ENCODE measurements around the gene CIBAR2.

GRCh38 chr16:85145734-85146531, 33.7 kb upstream of the CIBAR2 start:
- TF ChIP-seq POLR2A (IDR thresholded peaks at IDR 0.05) (no peak), CTCF (IDR thresholded peaks at IDR 0.05) (no peak)
